Lower lobe of right lung (tissue), 2 donors: ENCODE measurements around the gene FAM83B. TPM values are rescaled to one million over a fixed set of nuclear protein-coding genes. Genes with fewer than 3 reads are reported as not detected.

Source experiments
- ATAC-seq, 2 donors: fragments of 200-7000 bp; cut with Tn5 transposase; one replicate each; pipeline ENCODE4 v1.9.1; 2020 to 2022; ENCODE audit warnings: mild to moderate bottlenecking in 2 of 2, moderate library complexity in 2 of 2
- DNase-seq: peaks from one replicate; pipeline ENCODE4 v3.0.0-alpha.2; 2020
- H3K27ac ChIP-seq: fragments of 200-600 bp; one replicate; pipeline ENCODE4 v1.8.0; 2022
- H3K27me3 ChIP-seq: fragments of 200-600 bp; one replicate; pipeline ENCODE4 v1.8.0; 2022; ENCODE audit warnings: low read depth
- H3K36me3 ChIP-seq: fragments of 200-600 bp; one replicate; pipeline ENCODE4 v1.8.0; 2022; ENCODE audit warnings: mild to moderate bottlenecking
- H3K4me1 ChIP-seq: fragments of 200-600 bp; one replicate; pipeline ENCODE4 v1.8.0; 2022
- H3K4me3 ChIP-seq: fragments of 200-600 bp; one replicate; pipeline ENCODE4 v1.8.0; 2022; ENCODE audit warnings: mild to moderate bottlenecking
- H3K9me3 ChIP-seq: fragments of 200-600 bp; one replicate; pipeline ENCODE4 v1.8.0; 2022
- CTCF ChIP-seq: fragments of 200-600 bp; IDR thresholded peaks from one replicate; pipeline ENCODE4 v1.8.0; 2022; ENCODE audit warnings: antibody characterized with exemption, mild to moderate bottlenecking
- intact Hi-C: fragments of 100-400 bp; cut with DNase I; formaldehyde crosslinking; loops from one replicate; pipeline ENCODE4 v1.11.0; 2022
- total RNA-seq: library from RNA; stranded (reverse); fragmentation: NEBNext Ultra II Directional; extraction: Animal tissue kit (Norgen Biotek cat#: 25700); gene quantifications from one replicate; pipeline ENCODE4 v1.2.1, GENCODE V29; 2021
- donor health status: DM: no; HTN: yes; CAD: no; lungs with severe emphysema.

FAM83B gene
- total RNA-seq, 1 donor from 2014 or later: 0.12 TPM

- no peak for TF ChIP-seq CTCF
- intact Hi-C loops: no loop called here
- no peaks in the 10 kb centered on the region for H3K27me3 ChIP-seq
- no peak for DNase-seq
- no peaks in the 10 kb centered on the region for H3K36me3 ChIP-seq
- no peaks in the 10 kb centered on the region for H3K4me1 ChIP-seq
- no peak overlapping the region for H3K27ac ChIP-seq
- ATAC-seq: no peak
- no peaks in the 10 kb centered on the region for H3K9me3 ChIP-seq
- H3K4me3 ChIP-seq: no peak overlapping the region
These were observed 43.6 kb upstream of the FAM83B start for GRCh38 chr6:54802775-54803634.

- Histone ChIP-seq H3K4me3 (no peak overlapping the region), H3K27ac (no peak overlapping the region), H3K9me3 (no peaks in the 10 kb centered on the region), H3K4me1 (no peaks in the 10 kb centered on the region), H3K36me3 (no peaks in the 10 kb centered on the region), H3K27me3 (no peaks in the 10 kb centered on the region)
- DNase-seq (no peak), ATAC-seq (no peak)
- no peak for TF ChIP-seq CTCF
- intact Hi-C loops: no loop called here
These were observed 41.5 kb upstream of the FAM83B start for GRCh38 chr6:54805077-54805476.

GRCh38 chr6:54810147-54810546 lies 36.4 kb upstream of the FAM83B start:
- DNase-seq (no peak), ATAC-seq (no peak)
- Histone ChIP-seq H3K27ac (no peak overlapping the region), H3K4me3 (no peak overlapping the region), H3K9me3 (no peaks in the 10 kb centered on the region), H3K36me3 (no peaks in the 10 kb centered on the region), H3K4me1 (no peaks in the 10 kb centered on the region), H3K27me3 (no peaks in the 10 kb centered on the region)
- no peak for TF ChIP-seq CTCF
- intact Hi-C loops: no loop called here

GRCh38 chr6:54813892-54814291 lies 32.7 kb upstream of the FAM83B start:
- intact Hi-C loops: no loop called here
- H3K9me3 ChIP-seq: no peaks in the 10 kb centered on the region
- no peak overlapping the region for H3K4me3 ChIP-seq
- H3K27ac ChIP-seq: no peak overlapping the region
- DNase-seq (no peak), ATAC-seq (no peak)
- no peaks in the 10 kb centered on the region for H3K36me3 ChIP-seq
- TF ChIP-seq CTCF: no peak
- H3K27me3 ChIP-seq: no peaks in the 10 kb centered on the region
- no peaks in the 10 kb centered on the region for H3K4me1 ChIP-seq

- H3K27me3 ChIP-seq: no peaks in the 10 kb centered on the region
- intact Hi-C loops: no loop called here
- no peaks in the 10 kb centered on the region for H3K36me3 ChIP-seq
- DNase-seq: no peak
- H3K4me1 ChIP-seq: no peaks in the 10 kb centered on the region
- H3K4me3 ChIP-seq: no peak overlapping the region
- no peak overlapping the region for H3K27ac ChIP-seq
- no peak for TF ChIP-seq CTCF
- H3K9me3 ChIP-seq: no peaks in the 10 kb centered on the region
- no peak for ATAC-seq
These were observed 29.3 kb upstream of the FAM83B start for GRCh38 chr6:54817236-54817635.
